Endothelial cell of umbilical vein (primary cell): ENCODE results near the gene PLPPR4. TPM values are rescaled to one million over a fixed set of nuclear protein-coding genes. Genes with fewer than 3 reads are reported as not detected.

ENCODE experiments used
- BruUV-seq: library from RNA; stranded (reverse); fragments of 400-500 nt; replicated peaks from 2 replicates; lab custom pipeline; 2021; lab: Mats Ljungman, UMichigan
- CTCF ChIA-PET: fragments of 300-600, 350-600 bp; sonication (Branson Sonifier 250); formaldehyde crosslinking; loops from one replicate; lab custom pipeline; 2021; ENCODE audit warnings: antibody characterized with exemption, inconsistent platforms; lab: Charles Lee
- POLR2A ChIA-PET: fragments of 300-600, 350-600 bp; sonication (Branson Sonifier 250); formaldehyde crosslinking; loops from one replicate; lab custom pipeline; 2021; ENCODE audit warnings: antibody characterized with exemption, inconsistent platforms; lab: Charles Lee
- DNase-seq: peaks from one replicate; pipeline ENCODE4 v3.0.0-alpha.2; 2011; ENCODE audit warnings: low read depth, low spot score
- FAIRE-seq: peaks from 2 replicates; lab custom pipeline; 2011; peaks lifted over from hg19 to GRCh38; lab: Jason Lieb, UNC
- H2AFZ ChIP-seq: 2 replicates; pipeline ENCODE4 v1.6.0; 2012; ENCODE audit warnings: low read depth, low read length, control low read depth, inconsistent platforms
- H3K27ac ChIP-seq: 2 replicates; pipeline ENCODE4 v1.5.1; 2011; ENCODE audit warnings: low read depth, mild to moderate bottlenecking, control low read depth, low read length, moderate library complexity; ENCODE audit not compliant: insufficient read depth
- H3K27me3 ChIP-seq, 2 experiments: 2 replicates each; pipeline versions ENCODE4 v1.6.0 to v1.6.1; 2011; ENCODE audit warnings: low read length in 2 of 2, mixed read lengths in 1 of 2; ENCODE audit not compliant: control insufficient read depth in 2 of 2, insufficient read depth in 2 of 2
- H3K36me3 ChIP-seq, 2 experiments: 2 replicates in 1 of 2; 3 replicates in 1 of 2; pipeline ENCODE4 v1.5.1; 2011; ENCODE audit warnings: low read length in 2 of 2, mild to moderate bottlenecking in 1 of 2, moderate library complexity in 1 of 2; ENCODE audit not compliant: control insufficient read depth in 2 of 2, insufficient read depth in 2 of 2; ENCODE audit errors: extremely low read depth in 1 of 2
- H3K4me1 ChIP-seq: 3 replicates; pipeline ENCODE4 v1.5.1; 2011; ENCODE audit warnings: mild to moderate bottlenecking, low read length; ENCODE audit not compliant: control insufficient read depth, insufficient read depth; ENCODE audit errors: extremely low read depth
- H3K4me2 ChIP-seq: 2 replicates; pipeline ENCODE4 v1.6.1; 2011; ENCODE audit warnings: low read length, control low read depth, mixed read lengths; ENCODE audit not compliant: insufficient read depth
- H3K4me3 ChIP-seq, 3 experiments: fragments of 200-600 bp in 1 of 3; sonication (generic), shearing (Covaris generic) in 1 of 3; replicated peaks in 1 of 3; 2 replicates each; pipeline ENCODE4 v1.5.1; 2011 to 2016; ENCODE audit warnings: control low read depth in 3 of 3, low read length in 3 of 3, mild to moderate bottlenecking in 2 of 3, inconsistent platforms in 1 of 3, low read depth in 1 of 3, moderate library complexity in 1 of 3; ENCODE audit not compliant: insufficient read depth in 1 of 3
- H3K79me2 ChIP-seq: 2 replicates; pipeline ENCODE4 v1.6.0; 2012; ENCODE audit warnings: low read length, inconsistent platforms; ENCODE audit not compliant: control insufficient read depth, insufficient read depth
- H3K9ac ChIP-seq: replicated peaks from 2 replicates; pipeline ENCODE3; 2011; ENCODE audit warnings: low read length, control low read depth; ENCODE audit not compliant: insufficient read depth; ENCODE audit errors: extremely low read depth
- H3K9me1 ChIP-seq: replicated peaks from 3 replicates; pipeline ENCODE4 v1.6.0; 2011; ENCODE audit warnings: mild to moderate bottlenecking, low read length; ENCODE audit not compliant: control insufficient read depth, insufficient read depth; ENCODE audit errors: extremely low read depth
- H3K9me3 ChIP-seq: replicated peaks from 2 replicates; pipeline ENCODE4 v1.5.1; 2012; ENCODE audit warnings: low read length, inconsistent platforms; ENCODE audit not compliant: control insufficient read depth, insufficient read depth
- H4K20me1 ChIP-seq: replicated peaks from 2 replicates; pipeline ENCODE3; 2011; ENCODE audit warnings: mild to moderate bottlenecking, low read length; ENCODE audit not compliant: control insufficient read depth, insufficient read depth; ENCODE audit errors: extremely low read depth
- EZH2 ChIP-seq: IDR thresholded peaks from 2 replicates; pipeline ENCODE4 v1.6.1; 2012; ENCODE audit warnings: borderline replicate concordance, low read depth, mild to moderate bottlenecking, moderate library complexity, low read length, inconsistent platforms; ENCODE audit not compliant: severe bottlenecking
- FOS ChIP-seq: IDR thresholded peaks from 2 replicates; pipeline ENCODE4 v1.6.1; 2011; ENCODE audit warnings: mild to moderate bottlenecking, low read length, moderate library complexity, borderline replicate concordance; ENCODE audit not compliant: insufficient read depth
- GATA2 ChIP-seq: IDR thresholded peaks from 2 replicates; pipeline ENCODE4 v1.7.0; 2011; ENCODE audit warnings: low read depth, mild to moderate bottlenecking, moderate library complexity, mixed read lengths, low read length; ENCODE audit not compliant: insufficient read length, insufficient read depth
- JUN ChIP-seq: IDR thresholded peaks from 2 replicates; pipeline ENCODE4 v1.6.1; 2011; ENCODE audit warnings: borderline replicate concordance, low read depth; ENCODE audit not compliant: insufficient read length, insufficient read depth
- MYC ChIP-seq: IDR thresholded peaks from one replicate; pipeline ENCODE4 v1.6.1; 2011; ENCODE audit warnings: mild to moderate bottlenecking, low read depth, low read length
- POLR2A ChIP-seq: IDR thresholded peaks from 2 replicates; pipeline ENCODE4 v1.6.1; 2012; ENCODE audit warnings: low read depth, mild to moderate bottlenecking, control low read depth, low read length
- POLR2AphosphoS5 ChIP-seq: IDR thresholded peaks from 2 replicates; pipeline ENCODE4 v1.6.1; 2012; ENCODE audit warnings: low read depth, mild to moderate bottlenecking, control low read depth, low read length, moderate library complexity; ENCODE audit not compliant: insufficient read depth
- dilution Hi-C: fragments of 300-500 bp; cut with MboI; formaldehyde crosslinking; loops from one replicate; pipeline ENCODE4 v1.15.0; 2019; ENCODE audit warnings: low sequenced_read_pairs; ENCODE audit not compliant: extremely low pct_ligation_motif_present
- intact Hi-C: fragments of 100-400 bp; cut with micrococcal nuclease; formaldehyde crosslinking; loops from one replicate; pipeline ENCODE4 v1.10.0; 2022
- polyA plus RNA-seq, 4 experiments: library from polyadenylated mRNA; depleted of rRNA in 3 of 4; stranded (reverse) in 3 of 4; unstranded in 1 of 4; fragments of >200 nt; gene quantifications; 2 replicates each; pipeline versions ENCODE4 v1.2.1 to v1.2.3, GENCODE V29; 2011 to 2012; ENCODE audit warnings: missing spikeins in 1 of 4
- total RNA-seq: library from RNA; stranded (reverse); gene quantifications from 2 replicates; pipeline ENCODE4 v1.2.3, GENCODE V29; 2021
- TF ChIP-seq, protein P1 (sequence below): IDR thresholded peaks from 2 replicates; pipeline ENCODE4 v1.6.1; 2011; ENCODE audit not compliant: insufficient read depth, insufficient read length
- TF ChIP-seq, protein P2 (sequence below), 2 donors: IDR thresholded peaks; 1 replicate in 1 of 2; 2 replicates in 1 of 2; pipeline ENCODE4 v1.5.1; 2011; ENCODE audit warnings: low read length in 2 of 2, mild to moderate bottlenecking in 2 of 2, moderate library complexity in 2 of 2, control low read depth in 1 of 2, inconsistent platforms in 1 of 2, low read depth in 1 of 2; ENCODE audit not compliant: insufficient read depth in 1 of 2; ENCODE audit errors: extremely low read depth in 1 of 2

Gene PLPPR4
- total and polyA plus RNA-seq, 2 donors (not counting 3 experiments of a cell fraction or from before 2014, with no cell fraction given) = not detected

DNA sequence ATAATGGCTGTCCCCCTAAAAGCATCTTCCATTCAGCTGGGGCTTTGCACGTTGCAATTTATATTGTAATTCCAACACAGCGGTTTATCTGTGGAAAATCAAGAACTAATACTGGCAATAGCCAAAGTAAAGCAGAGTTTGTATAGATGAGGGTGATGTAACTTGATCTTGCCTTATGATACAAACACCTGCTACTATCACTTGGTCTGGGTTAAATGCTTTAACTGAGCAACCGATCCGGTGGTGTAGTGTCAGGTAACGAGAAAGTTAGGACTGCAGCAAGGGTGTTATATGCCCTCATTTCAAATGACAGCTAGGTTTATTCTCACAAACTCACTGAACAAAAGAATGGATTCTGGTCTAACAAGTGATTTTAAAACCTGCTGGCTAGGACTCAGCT lies 47.3 kb upstream of the PLPPR4 start:
- Histone ChIP-seq H3K36me3 (no peaks in the 10 kb centered on the region), H3K4me2 (no peak overlapping the region), H3K9me1 (no peaks in the 10 kb centered on the region), H3K4me1 (no peaks in the 10 kb centered on the region), H3K27ac (no peak overlapping the region), H3K9me3 (no peaks in the 10 kb centered on the region), H3K79me2 (no peaks in the 10 kb centered on the region), H3K9ac (no peak overlapping the region), H3K4me3 (no peak overlapping the region), H4K20me1 (no peaks in the 10 kb centered on the region), H3K27me3 (peaks cover 3 to 6% of the 10 kb centered on the region in 2 experiments), H2AFZ (no peak overlapping the region)
- dilution Hi-C loops (no loop called here), intact Hi-C loops (no loop called here)
- no TSS peak for BruUV-seq
- ChIA-PET CTCF (interaction anchor here (1.3 to 2.5 kb wide), 3 partner anchors 9 to 17 kb away, joined by 3 to 7 read pairs (median 3); no protein-coding TSS in a partner anchor), POLR2A (no interaction called here)
- TF ChIP-seq POLR2A = no peak
- no peak for TF ChIP-seq EZH2
- TF ChIP-seq FOS = no peak
- no peak for TF ChIP-seq POLR2AphosphoS5
- TF ChIP-seq, protein P1, sequence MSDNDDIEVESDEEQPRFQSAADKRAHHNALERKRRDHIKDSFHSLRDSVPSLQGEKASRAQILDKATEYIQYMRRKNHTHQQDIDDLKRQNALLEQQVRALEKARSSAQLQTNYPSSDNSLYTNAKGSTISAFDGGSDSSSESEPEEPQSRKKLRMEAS = no peak
- no peak for TF ChIP-seq GATA2
- TF ChIP-seq, protein P2, sequence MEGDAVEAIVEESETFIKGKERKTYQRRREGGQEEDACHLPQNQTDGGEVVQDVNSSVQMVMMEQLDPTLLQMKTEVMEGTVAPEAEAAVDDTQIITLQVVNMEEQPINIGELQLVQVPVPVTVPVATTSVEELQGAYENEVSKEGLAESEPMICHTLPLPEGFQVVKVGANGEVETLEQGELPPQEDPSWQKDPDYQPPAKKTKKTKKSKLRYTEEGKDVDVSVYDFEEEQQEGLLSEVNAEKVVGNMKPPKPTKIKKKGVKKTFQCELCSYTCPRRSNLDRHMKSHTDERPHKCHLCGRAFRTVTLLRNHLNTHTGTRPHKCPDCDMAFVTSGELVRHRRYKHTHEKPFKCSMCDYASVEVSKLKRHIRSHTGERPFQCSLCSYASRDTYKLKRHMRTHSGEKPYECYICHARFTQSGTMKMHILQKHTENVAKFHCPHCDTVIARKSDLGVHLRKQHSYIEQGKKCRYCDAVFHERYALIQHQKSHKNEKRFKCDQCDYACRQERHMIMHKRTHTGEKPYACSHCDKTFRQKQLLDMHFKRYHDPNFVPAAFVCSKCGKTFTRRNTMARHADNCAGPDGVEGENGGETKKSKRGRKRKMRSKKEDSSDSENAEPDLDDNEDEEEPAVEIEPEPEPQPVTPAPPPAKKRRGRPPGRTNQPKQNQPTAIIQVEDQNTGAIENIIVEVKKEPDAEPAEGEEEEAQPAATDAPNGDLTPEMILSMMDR (IDR thresholded peaks at IDR 0.05; ENCODE audit: extremely low read depth in 1 of 2, insufficient read depth in 1 of 2, low read depth in 1 of 2, low read length in 2 of 2) = no peak
- TF ChIP-seq MYC = no peak
- no peak for TF ChIP-seq JUN
- FAIRE-seq (no peak), DNase-seq (no peak)
